GM21576 (cell line): ENCODE data around the gene TBC1D12.
"Not testable (repeated sequence)": the region's sequence is repeated elsewhere in the genome, so short reads cannot be mapped to it uniquely, and the experiment has no call there.

Experiments used
- ATAC-seq: cut with Tn5 transposase; IDR thresholded peaks from one replicate; pipeline ENCODE4 v1.9.1; 2021; ENCODE audit warnings: mild to moderate bottlenecking, moderate library complexity; ENCODE audit not compliant: unreplicated experiment

Gene TBC1D12

DNA sequence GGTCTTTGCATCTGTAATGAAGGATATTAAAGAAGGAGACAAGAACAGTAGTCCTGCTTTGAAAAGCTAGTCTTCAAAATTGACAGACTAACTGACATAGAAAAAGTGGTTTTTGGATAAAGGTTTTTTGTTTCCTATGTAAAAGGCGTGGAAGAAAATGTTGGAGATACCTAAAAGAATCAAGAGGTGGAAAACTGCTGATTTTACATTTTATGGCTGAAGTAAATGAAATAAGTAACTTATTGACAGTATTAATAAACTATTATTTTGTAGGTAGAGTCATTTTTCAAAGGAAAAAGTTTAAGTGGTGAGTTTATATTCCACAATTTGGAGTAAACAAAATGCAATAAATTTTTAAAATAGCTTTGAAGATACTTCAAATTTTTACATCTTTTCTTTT, 130.7 kb downstream of the TBC1D12 start:
- no peak for ATAC-seq

DNA sequence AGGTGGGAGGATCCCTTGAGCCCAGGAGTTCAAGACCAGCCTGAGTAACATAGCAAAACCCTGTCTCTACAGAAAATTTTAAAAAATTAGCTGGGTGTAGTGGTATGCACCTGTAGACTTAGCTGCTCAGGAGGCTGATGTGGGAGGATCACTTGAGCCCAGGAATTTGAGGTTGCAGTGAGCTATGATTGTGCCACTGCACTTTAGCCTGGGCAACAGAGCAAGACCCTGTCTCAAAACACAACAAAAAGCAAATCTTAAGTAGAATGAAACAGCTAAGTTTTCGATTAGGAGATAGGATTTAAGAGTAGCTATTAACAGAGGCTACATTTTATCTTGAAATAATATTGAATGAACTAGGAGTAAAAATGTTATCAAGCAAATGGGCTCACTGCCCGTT, 139.9 kb downstream of the TBC1D12 start:
- ATAC-seq, result not testable (repeated sequence)

GRCh38 chr10:94545391-94546048, 143.2 kb downstream of the TBC1D12 start, which contains the start of gene HELLS:
HELLS (plus strand) TSS chr10:94545788; CDS start chr10:94545922, 134 bp downstream.
- peak; percentile 73 for ATAC-seq

DNA sequence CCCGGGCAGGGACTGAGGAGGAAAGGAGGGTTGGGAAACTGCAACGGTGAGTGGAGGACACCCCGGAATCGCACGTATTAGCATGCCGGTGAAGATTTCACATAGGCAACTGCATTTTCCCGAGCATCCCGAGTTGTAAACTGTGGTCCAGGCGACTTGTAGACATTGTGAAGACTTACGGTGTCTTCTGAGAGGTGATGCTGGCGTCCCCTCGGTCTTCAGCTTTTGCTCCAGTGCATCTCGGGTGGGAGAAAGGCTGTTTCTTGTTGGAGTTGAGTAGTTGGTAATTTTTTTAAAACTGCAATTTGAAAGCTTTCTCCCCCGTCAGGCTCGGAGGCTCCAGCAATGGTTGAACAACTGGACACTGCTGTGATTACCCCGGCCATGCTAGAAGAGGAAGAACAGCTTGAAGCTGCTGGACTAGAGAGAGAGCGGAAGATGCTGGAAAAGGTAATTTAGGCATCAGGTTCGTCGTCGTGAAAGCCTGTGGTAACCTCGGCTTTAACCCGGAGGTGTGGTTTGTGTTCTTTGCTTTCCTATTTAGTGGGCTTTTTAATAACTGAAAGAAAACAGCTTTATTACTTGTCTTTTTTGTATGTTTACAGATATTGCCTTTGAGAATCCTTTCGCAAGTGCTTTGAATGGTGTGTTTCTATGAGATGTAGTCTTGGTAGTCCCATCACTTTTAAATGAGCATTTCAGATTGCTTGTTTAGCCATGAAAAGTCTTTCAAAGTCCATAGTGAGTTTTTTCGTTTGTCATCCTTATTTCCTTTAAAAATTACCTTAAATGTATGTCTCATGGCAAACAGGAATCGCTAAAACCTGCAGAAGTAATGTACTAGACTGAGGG, 143.9 kb downstream of the TBC1D12 start:
- no peak for ATAC-seq

- ATAC-seq, result no peak
These were observed 144.5 kb downstream of the TBC1D12 start for GRCh38 chr10:94546901-94547185.

DNA sequence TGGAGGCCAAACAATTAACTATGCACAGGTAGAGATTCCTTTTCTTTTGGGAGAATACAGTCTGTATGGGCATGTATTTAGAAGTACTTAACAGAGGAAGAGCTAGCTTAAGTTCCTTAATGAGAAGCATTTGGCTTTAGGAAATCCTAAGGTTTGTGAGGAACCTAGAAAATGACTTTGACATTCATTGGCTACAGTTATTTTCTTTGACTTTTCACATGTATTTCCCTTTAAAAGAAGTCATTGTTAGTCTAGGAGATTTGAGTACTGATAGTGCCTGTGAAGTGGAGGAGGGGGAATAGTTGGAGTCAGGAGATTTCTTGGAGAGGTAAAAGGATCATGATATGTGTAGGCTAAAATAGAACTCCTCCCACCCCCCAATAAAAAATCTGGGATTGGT, 146.9 kb downstream of the TBC1D12 start:
- ATAC-seq, result no peak

DNA sequence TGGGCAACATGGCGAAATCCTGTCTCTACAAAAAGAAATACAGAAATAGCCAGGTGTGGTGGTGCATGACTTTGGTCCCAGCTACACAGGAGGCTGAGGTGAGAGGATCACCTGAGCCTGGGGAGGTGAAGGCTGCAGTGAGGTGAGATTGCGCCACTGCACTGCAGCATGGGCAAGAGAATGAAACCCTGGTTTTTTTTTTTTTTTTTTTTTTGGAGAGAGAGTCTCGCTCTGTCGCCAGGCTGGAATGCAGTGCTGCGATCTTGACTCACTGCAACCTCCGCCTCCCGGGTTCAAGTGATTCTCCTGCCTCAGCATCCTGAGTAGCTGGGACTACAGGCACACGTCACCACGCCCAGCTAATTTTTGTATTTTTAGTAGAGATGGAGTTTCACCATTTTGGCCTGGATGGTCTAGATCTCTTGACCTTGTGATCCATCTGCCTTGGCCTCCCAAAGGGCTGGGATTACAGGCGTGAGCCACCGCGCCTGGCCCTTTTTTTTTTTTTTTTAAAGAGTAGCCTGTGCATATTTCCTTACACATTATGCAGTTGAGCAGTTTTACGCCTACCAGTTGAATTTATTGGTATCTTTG, 165.5 kb downstream of the TBC1D12 start:
- ATAC-seq, result not testable (repeated sequence)

DNA sequence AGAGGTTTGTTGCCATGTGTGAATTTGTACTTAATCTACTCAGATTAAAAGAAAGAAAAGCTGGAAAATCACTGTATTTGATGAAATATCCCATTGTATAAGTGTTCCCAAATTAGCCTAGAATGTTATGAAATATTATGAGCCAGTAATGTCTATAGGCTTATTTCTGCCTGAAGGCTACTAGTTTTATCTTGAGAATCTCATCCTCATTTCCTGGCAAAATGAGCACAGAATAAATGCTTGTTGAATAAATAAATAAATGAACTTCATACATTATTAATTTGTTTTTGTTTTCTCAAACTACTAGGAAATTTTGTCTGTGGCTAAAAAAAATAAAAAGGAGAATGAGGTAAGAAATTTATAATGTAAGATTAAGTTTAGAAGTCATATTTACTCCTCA, 168.7 kb downstream of the TBC1D12 start:
- no peak for ATAC-seq

GRCh38 chr10:94571528-94571927, 169.2 kb downstream of the TBC1D12 start:
- ATAC-seq, result no peak

DNA sequence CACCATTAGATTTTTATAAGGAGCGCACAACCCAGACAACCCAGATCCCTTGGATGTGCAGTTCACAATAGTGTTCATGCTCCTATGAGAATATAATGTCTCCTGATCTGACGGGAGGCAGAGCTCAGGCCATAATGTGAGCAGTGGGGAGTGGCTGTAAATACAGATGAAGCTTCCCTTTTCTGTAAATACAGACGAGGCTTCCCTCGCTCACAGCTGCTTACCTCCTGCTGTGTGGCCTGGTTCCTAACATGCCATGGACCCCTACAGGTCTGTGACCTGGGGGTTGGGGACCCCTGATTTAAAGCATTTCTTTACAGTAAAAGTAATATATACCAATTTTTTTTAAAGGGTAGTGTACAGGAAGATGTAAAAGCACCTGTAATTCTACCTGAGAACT, 176.4 kb downstream of the TBC1D12 start:
- no peak for ATAC-seq

- ATAC-seq, result no peak
These were observed 180.8 kb downstream of the TBC1D12 start for GRCh38 chr10:94583124-94583523.
